ENCODE data around the gene PCDHGB1.
A peak's percentile ranks its signal among the peaks of the same experiment; 100 is the strongest.
"Not testable (repeated sequence)": the region's sequence is repeated elsewhere in the genome, so short reads cannot be mapped to it uniquely, and the experiment has no call there.

The PCDHGB1 gene

DNA sequence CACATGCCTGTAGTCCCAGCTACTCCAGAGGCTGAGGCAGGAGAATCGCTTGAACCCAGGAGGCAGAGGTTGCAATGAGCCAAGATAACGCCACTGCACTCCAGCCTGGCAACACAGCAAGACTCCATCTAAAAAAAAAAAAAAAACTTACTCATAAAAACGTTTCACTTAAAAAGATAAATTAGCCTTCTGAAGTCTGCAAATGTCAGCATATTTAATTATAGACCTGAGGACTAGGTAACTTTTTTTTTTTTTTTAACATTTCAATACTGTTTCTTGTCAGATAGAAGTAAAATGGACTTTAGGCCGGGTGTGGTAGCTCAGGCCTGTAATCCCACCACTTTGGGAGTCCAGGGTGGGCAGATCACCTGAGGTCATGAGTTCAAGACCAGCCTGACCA is 32.9 kb upstream of the PCDHGB1 start:
- H3K27ac ChIP-seq (ENCODE audit: low read depth, low read length); H3K4me1 ChIP-seq (ENCODE audit: control insufficient read depth in 1 of 2, insufficient read depth in 2 of 2, low read length in 2 of 2); H3K79me1 ChIP-seq (ENCODE audit: low read length); H2BK120ac ChIP-seq (ENCODE audit: insufficient read depth, low read length, poor library complexity); H3K9me3 ChIP-seq (ENCODE audit: insufficient read depth, low read depth, low read length); H3K14ac ChIP-seq (ENCODE audit: low read length); H4K12ac ChIP-seq (ENCODE audit: low read depth, low read length); H3K4ac ChIP-seq (ENCODE audit: low read depth, low read length); DNase-seq; H2AFZ ChIP-seq (ENCODE audit: insufficient read depth, low read length, poor library complexity); H2BK12ac ChIP-seq (ENCODE audit: low read length); H3K4me3 ChIP-seq (ENCODE audit: low read depth, low read length); H3K9ac ChIP-seq (ENCODE audit: low read length); H4K8ac ChIP-seq (ENCODE audit: low read depth, low read length); H3K4me2 ChIP-seq (ENCODE audit: low read length); H2BK5ac ChIP-seq (ENCODE audit: low read depth, low read length, poor library complexity); H3K23ac ChIP-seq (ENCODE audit: low read length); H4K91ac ChIP-seq (ENCODE audit: low read depth, low read length); H3K18ac ChIP-seq (ENCODE audit: low read length); H3K79me2 ChIP-seq (ENCODE audit: control insufficient read depth, insufficient read depth, low read length, poor library complexity); H2AK5ac ChIP-seq (ENCODE audit: low read length); H3K27me3 ChIP-seq (ENCODE audit: insufficient read depth, low read length): not testable (repeated sequence)
- no CpG with 5 or more reads among the region's 4 CpGs for WGBS (ENCODE audit: extremely low coverage, insufficient coverage, insufficient read length)
- peaks cover 5 to 11% of the 10 kb centered on the region in 2 experiments for H3K36me3 ChIP-seq (ENCODE audit: control insufficient read depth in 1 of 2, insufficient read depth in 2 of 2, low read length in 2 of 2)

DNA sequence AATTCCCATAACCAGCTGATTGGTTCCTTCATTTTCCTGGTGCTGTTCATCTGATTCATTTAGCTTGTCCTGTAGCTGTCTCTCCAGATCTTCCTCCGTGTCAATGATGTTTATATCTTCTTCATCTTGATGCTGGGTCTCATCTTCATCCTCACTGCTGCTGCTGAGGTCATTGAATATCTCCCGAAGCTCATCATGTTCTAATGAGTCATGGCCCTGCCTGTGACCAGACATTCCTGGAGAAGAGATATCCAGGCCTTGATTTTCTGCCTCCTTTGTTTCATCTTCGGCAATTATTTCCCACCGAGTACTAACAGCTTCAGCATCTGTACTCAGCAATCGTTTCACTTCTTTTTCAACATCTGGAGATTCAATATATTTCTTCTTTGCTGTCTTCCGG is 30.7 kb upstream of the PCDHGB1 start:
- no peak overlapping the region for H2AFZ ChIP-seq (ENCODE audit: insufficient read depth, low read length, poor library complexity)
- no peak overlapping the region for H3K9ac ChIP-seq (ENCODE audit: low read length)
- peaks cover 6% of the 10 kb centered on the region for H3K79me1 ChIP-seq (ENCODE audit: low read length)
- no peak overlapping the region for H4K8ac ChIP-seq (ENCODE audit: low read depth, low read length)
- no peak for DNase-seq
- H3K14ac ChIP-seq (ENCODE audit: low read length) = no peak overlapping the region
- WGBS (ENCODE audit: extremely low coverage, insufficient coverage, insufficient read length) = no CpG with 5 or more reads among the region's 6 CpGs
- H3K27ac ChIP-seq (ENCODE audit: low read depth, low read length) = no peak overlapping the region
- H4K12ac ChIP-seq (ENCODE audit: low read depth, low read length) = no peak overlapping the region
- no peak overlapping the region for H4K91ac ChIP-seq (ENCODE audit: low read depth, low read length)
- H3K4me2 ChIP-seq (ENCODE audit: low read length) = no peak overlapping the region
- peaks cover 5 to 11% of the 10 kb centered on the region in 2 experiments for H3K36me3 ChIP-seq (ENCODE audit: control insufficient read depth in 1 of 2, insufficient read depth in 2 of 2, low read length in 2 of 2)
- H3K18ac ChIP-seq (ENCODE audit: low read length) = no peak overlapping the region
- H3K4ac ChIP-seq (ENCODE audit: low read depth, low read length) = peak overlapping the region; percentile 83
- no peak overlapping the region for H3K23ac ChIP-seq (ENCODE audit: low read length)
- no peak overlapping the region for H2AK5ac ChIP-seq (ENCODE audit: low read length)
- H2BK120ac ChIP-seq (ENCODE audit: insufficient read depth, low read length, poor library complexity) = no peak overlapping the region
- H3K4me1 ChIP-seq (ENCODE audit: control insufficient read depth in 1 of 2, insufficient read depth in 2 of 2, low read length in 2 of 2) = peaks cover 2 to 5% of the 10 kb centered on the region in 2 experiments
- no peak overlapping the region for H3K4me3 ChIP-seq (ENCODE audit: low read depth, low read length)
- H3K27me3 ChIP-seq (ENCODE audit: insufficient read depth, low read length) = no peaks in the 10 kb centered on the region
- no peak overlapping the region for H2BK12ac ChIP-seq (ENCODE audit: low read length)
- peaks cover 3% of the 10 kb centered on the region for H3K9me3 ChIP-seq (ENCODE audit: insufficient read depth, low read depth, low read length)
- H3K79me2 ChIP-seq (ENCODE audit: control insufficient read depth, insufficient read depth, low read length, poor library complexity) = peaks cover 4% of the 10 kb centered on the region
- no peak overlapping the region for H2BK5ac ChIP-seq (ENCODE audit: low read depth, low read length, poor library complexity)

DNA sequence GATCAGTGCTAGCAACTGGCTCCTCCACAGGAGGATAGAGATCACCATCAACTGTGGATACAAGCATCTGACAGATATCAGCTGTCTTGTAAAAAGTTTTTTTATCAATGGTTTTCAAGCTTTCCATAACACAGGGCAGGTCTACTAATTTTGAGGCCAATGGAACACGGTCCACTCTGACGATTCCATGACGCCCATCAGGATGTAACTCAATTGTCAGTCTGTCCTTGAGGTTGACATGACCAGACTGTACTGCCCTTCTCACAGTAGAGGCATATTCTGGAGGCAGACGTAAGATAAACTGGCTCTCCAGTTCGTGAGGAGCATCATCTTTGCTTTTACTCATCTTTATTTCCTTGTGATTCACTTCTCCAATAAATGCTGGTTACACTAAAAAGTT is 30.2 kb upstream of the PCDHGB1 start:
- Histone ChIP-seq H4K12ac (ENCODE audit: low read depth, low read length) (no peak overlapping the region), H3K14ac (ENCODE audit: low read length) (no peak overlapping the region), H3K4ac (ENCODE audit: low read depth, low read length) (peak overlapping the region; percentile 77), H3K4me1 (ENCODE audit: control insufficient read depth in 1 of 2, insufficient read depth in 2 of 2, low read length in 2 of 2) (peaks cover 2 to 5% of the 10 kb centered on the region in 2 experiments), H3K23ac (ENCODE audit: low read length) (no peak overlapping the region), H2AK5ac (ENCODE audit: low read length) (no peak overlapping the region), H2AFZ (ENCODE audit: insufficient read depth, low read length, poor library complexity) (no peak overlapping the region), H4K8ac (ENCODE audit: low read depth, low read length) (no peak overlapping the region), H2BK12ac (ENCODE audit: low read length) (no peak overlapping the region), H2BK5ac (ENCODE audit: low read depth, low read length, poor library complexity) (no peak overlapping the region), H2BK120ac (ENCODE audit: insufficient read depth, low read length, poor library complexity) (no peak overlapping the region), H3K79me1 (ENCODE audit: low read length) (peaks cover 6% of the 10 kb centered on the region), H3K9me3 (ENCODE audit: insufficient read depth, low read depth, low read length) (peaks cover 3% of the 10 kb centered on the region), H3K27ac (ENCODE audit: low read depth, low read length) (no peak overlapping the region), H3K36me3 (ENCODE audit: control insufficient read depth in 1 of 2, insufficient read depth in 2 of 2, low read length in 2 of 2) (peaks cover 5 to 11% of the 10 kb centered on the region in 2 experiments), H3K4me2 (ENCODE audit: low read length) (peak overlapping the region; percentile 59), H3K4me3 (ENCODE audit: low read depth, low read length) (peak overlapping the region; percentile 57), H3K9ac (ENCODE audit: low read length) (no peak overlapping the region), H3K18ac (ENCODE audit: low read length) (no peak overlapping the region), H3K79me2 (ENCODE audit: control insufficient read depth, insufficient read depth, low read length, poor library complexity) (peaks cover 4% of the 10 kb centered on the region), H3K27me3 (ENCODE audit: insufficient read depth, low read length) (no peaks in the 10 kb centered on the region), H4K91ac (ENCODE audit: low read depth, low read length) (no peak overlapping the region)
- no peak for DNase-seq
- WGBS (ENCODE audit: extremely low coverage, insufficient coverage, insufficient read length) = no CpG with 5 or more reads among the region's 5 CpGs

- peak within 1 kb of the TSS; percentile 83 for H3K14ac ChIP-seq (ENCODE audit: low read length)
- peak within 1 kb of the TSS; percentile 88 for H3K27ac ChIP-seq (ENCODE audit: low read depth, low read length)
- H2BK120ac ChIP-seq (ENCODE audit: insufficient read depth, low read length, poor library complexity) = peak within 1 kb of the TSS; percentile 49
- H4K12ac ChIP-seq (ENCODE audit: low read depth, low read length) = peak within 1 kb of the TSS; percentile 91
- H4K8ac ChIP-seq (ENCODE audit: low read depth, low read length) = peak within 1 kb of the TSS; percentile 97
- peaks cover 3% of the 10 kb centered on the region for H3K9me3 ChIP-seq (ENCODE audit: insufficient read depth, low read depth, low read length)
- WGBS (ENCODE audit: extremely low coverage, insufficient coverage, insufficient read length) = no CpG with 5 or more reads among the region's 67 CpGs
- H2AK5ac ChIP-seq (ENCODE audit: low read length) = peak within 1 kb of the TSS; percentile 32
- H3K4me1 ChIP-seq (ENCODE audit: control insufficient read depth in 1 of 2, insufficient read depth in 2 of 2, low read length in 2 of 2) = peaks cover 2 to 5% of the 10 kb centered on the region in 2 experiments
- peak within 1 kb of the TSS; percentile 82 for H2BK5ac ChIP-seq (ENCODE audit: low read depth, low read length, poor library complexity)
- H3K23ac ChIP-seq (ENCODE audit: low read length) = no peak within 1 kb of the TSS
- DNase-seq = peak; percentile 94 to 100
- peak within 1 kb of the TSS; percentile 84 for H3K4me3 ChIP-seq (ENCODE audit: low read depth, low read length)
- H3K9ac ChIP-seq (ENCODE audit: low read length) = peak within 1 kb of the TSS; percentile 84
- peak within 1 kb of the TSS; percentile 86 for H3K4me2 ChIP-seq (ENCODE audit: low read length)
- peak within 1 kb of the TSS; percentile 57 for H2AFZ ChIP-seq (ENCODE audit: insufficient read depth, low read length, poor library complexity)
- H3K27me3 ChIP-seq (ENCODE audit: insufficient read depth, low read length) = no peaks in the 10 kb centered on the region
- H3K79me1 ChIP-seq (ENCODE audit: low read length) = peaks cover 6% of the 10 kb centered on the region
- H3K36me3 ChIP-seq (ENCODE audit: control insufficient read depth in 1 of 2, insufficient read depth in 2 of 2, low read length in 2 of 2) = peaks cover 5 to 9% of the 10 kb centered on the region in 2 experiments
- H2BK12ac ChIP-seq (ENCODE audit: low read length) = no peak within 1 kb of the TSS
- peaks cover 4% of the 10 kb centered on the region for H3K79me2 ChIP-seq (ENCODE audit: control insufficient read depth, insufficient read depth, low read length, poor library complexity)
- H4K91ac ChIP-seq (ENCODE audit: low read depth, low read length) = peak within 1 kb of the TSS; percentile 81
- peak within 1 kb of the TSS; percentile 77 for H3K4ac ChIP-seq (ENCODE audit: low read depth, low read length)
- peak within 1 kb of the TSS; percentile 85 for H3K18ac ChIP-seq (ENCODE audit: low read length)
These were observed 29.4 kb upstream of the PCDHGB1 start, which contains the start of gene TAF7 for GRCh38 chr5:141320225-141321169. Gene TAF7 (minus strand): TSS chr5:141320784. CDS start chr5:141320044, 740 bp downstream.
